GM12872 (cell line): ENCODE results near the gene EOGT.

Experiments used
- TF ChIP-seq, protein P1 (sequence below): IDR thresholded peaks from 3 replicates; pipeline ENCODE4 v1.5.1; 2011; ENCODE audit warnings: low read depth, mild to moderate bottlenecking, low read length, moderate library complexity; ENCODE audit not compliant: insufficient read depth

The EOGT gene

DNA sequence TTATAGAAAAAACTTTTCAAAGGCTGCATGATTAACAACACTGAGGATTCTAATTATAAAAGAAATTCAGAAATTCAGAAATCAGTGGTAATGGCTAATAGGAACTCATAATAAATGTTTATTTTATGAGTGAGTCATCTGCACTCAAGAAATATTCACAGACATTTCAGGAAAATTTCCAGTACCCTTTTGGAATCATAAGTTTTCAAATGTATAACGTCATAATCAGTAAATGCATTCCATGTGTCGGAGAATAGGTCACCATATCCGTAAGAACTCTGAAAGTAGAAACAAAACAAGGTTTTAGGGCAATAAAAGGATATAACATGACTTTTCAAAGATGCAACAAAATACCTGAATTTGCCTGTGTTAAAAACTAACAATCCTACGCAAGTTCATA is 24.7 kb downstream of the EOGT start:
- TF ChIP-seq, protein P1, sequence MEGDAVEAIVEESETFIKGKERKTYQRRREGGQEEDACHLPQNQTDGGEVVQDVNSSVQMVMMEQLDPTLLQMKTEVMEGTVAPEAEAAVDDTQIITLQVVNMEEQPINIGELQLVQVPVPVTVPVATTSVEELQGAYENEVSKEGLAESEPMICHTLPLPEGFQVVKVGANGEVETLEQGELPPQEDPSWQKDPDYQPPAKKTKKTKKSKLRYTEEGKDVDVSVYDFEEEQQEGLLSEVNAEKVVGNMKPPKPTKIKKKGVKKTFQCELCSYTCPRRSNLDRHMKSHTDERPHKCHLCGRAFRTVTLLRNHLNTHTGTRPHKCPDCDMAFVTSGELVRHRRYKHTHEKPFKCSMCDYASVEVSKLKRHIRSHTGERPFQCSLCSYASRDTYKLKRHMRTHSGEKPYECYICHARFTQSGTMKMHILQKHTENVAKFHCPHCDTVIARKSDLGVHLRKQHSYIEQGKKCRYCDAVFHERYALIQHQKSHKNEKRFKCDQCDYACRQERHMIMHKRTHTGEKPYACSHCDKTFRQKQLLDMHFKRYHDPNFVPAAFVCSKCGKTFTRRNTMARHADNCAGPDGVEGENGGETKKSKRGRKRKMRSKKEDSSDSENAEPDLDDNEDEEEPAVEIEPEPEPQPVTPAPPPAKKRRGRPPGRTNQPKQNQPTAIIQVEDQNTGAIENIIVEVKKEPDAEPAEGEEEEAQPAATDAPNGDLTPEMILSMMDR = no peak

DNA sequence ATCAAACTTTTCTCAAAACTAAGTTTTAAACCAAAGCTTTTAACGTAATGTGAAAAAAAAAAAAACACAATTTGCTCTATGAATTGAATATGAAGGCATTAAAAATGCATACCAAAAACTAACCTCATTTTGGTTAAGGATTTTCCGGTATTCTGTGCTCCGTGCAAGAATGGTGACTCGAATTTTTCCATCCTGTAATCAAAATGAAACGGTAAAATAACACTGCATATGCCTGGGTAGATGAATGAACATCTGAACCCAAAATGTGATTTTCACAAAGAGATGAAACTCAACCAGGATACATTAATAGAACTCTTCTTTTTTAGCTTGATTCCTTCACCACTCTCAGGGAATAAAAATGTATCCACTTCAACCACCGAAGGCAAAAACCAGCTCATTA is 26.2 kb downstream of the EOGT start:
- TF ChIP-seq, protein P1 = no peak

DNA sequence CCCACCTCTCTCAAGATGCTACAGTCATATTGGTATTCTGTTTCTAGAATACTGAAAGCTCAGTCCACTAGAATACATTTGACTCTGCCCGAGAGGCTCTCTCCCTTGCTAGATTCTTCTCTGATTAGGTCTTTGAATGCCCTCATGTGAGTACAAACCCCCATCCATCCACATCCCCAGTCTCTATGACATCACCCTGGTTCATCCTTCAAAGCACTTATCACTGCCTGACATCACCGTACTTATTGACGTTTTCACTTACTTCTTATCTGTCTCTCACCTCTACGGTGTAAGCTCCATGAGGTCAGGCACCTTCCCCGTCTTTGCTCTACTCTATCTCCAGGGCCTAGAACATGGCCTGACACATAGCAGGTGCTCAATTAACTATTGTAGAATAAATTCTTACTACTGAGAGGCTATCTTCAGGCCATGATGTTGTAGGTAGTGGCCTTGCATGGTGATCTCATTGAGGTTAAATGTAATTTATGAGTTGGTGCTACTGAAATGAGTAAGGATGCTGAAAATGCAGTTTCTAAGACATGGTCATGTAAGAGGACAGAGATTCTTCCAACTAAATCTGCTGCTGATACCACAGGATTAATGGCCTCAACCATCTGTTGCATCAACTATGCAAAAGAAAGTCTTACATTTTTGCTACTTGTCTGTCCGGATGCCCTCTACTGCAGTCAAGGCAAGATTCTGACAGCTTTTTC is 26.8 kb downstream of the EOGT start:
- TF ChIP-seq, protein P1 = no peak

DNA sequence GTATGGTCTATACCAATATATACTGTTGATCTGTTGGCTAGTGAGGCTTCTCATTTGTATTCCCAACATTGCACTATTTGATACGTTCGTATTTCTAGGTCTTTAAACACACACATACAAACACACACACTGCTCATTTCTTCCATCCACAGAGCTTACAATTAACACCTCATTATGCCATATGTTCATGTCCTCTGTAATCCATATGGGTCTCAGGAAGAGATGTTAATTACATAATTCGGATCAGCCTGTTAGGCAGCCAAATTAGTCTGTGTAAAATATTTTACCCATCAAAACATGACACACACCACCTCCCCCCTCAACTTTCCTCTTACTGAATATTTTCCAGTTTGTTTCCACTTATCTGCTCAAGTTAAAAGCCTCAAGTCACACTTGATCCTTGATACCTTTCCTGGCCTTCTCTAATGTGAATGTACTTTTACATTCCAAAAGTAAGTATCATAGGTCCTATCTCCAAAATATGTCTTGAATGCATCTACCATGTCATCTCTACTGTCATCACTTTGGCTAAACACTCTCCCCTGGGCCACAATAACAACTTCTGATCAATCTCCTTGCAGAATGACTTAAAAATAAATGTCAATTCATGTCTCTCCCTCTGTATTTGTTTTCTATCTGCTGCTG is 28.2 kb downstream of the EOGT start:
- TF ChIP-seq, protein P1 = no peak

DNA sequence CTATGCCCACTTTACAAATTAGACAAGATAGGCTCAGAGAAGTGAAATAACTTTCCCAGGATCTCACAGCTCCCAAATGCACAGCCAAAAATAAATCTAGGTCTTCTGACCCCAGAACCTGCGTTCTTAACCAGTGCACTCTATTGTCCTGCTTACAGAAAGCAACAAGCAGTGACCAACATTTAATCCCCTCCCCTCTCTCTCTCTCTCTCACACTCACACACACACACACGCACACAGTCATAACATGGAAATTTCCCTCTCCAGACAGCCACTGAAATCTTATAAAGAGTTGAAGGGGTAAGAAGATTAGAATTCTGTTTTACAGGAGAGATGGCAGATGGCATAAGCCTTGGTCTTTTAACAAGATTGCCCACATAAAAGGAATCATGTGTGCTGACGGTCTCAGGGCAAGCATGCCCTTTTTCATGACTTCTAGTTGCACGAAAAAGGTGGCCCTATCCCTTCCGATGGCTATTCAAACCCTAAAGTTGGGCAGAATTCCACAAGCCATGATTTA is 29.4 kb downstream of the EOGT start:
- TF ChIP-seq, protein P1 = no peak

DNA sequence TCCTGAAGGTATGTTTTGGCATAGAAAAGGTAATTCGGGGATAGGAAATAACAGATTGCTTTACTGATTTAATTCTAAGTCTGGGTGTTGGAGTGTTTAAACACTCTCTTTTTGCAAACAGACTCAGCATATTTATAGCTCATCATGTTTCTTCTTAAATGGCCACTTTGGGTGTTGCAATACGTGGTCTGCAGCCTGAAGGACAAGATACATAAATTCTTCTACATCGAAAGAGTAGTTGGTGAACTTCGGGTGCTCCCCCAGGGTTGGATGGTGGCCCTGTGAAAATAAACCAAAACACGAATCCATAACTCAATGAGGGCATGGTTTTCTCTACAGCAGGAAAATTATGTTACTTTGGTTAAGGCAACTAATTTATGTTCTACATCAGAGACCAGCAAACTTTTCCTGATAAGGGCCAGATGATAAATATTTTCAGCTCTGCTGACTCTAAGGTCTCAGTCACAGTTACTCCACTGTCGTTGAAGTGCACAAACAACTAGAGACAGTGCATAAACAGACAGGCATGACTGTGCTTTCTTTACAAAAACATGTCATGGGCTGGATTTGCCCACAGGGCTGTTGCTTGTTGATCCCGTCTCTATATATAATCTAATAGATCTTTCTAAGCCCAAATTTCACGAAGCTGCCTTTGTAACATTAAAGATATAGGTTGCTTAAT is 35.9 kb downstream of the EOGT start:
- TF ChIP-seq, protein P1 = no peak

DNA sequence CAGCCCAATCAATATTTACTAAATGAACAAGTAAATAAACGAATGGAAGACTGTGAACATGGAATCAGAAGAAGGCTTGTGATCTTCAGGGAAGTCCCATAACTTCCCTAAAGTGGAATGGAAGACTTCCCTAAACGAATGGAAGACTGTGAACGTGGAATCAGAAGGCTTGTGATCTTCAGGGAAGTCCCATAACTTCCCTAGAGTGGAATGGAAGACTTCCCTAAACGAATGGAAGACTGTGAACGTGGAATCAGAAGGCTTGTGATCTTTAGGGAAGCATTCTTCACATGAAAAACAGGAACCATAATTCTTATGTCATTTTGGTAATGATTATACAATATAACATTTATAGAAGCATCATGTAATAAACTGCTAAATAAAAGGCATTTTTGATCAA is 38.8 kb downstream of the EOGT start:
- TF ChIP-seq, protein P1 = no peak
